ENCODE data around the gene IFI44L.

Gene IFI44L

DNA sequence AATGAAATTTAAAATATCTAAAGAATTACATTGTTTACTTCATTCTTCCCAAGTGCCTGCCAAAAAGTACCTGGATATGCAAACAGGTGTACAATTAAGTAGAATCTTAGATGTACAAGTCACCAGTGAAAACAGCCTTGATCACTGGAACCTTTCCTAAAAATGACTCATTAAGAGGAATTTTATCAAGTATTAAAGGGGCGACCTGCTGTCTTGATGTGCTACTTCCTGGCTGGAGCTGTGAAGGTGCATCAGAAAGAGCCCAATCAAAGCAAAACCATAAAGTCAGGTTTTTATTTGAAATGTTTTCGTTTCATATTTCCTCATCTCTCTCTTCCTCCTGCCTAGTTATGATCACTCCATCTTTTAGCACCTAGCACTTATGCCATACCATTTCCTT is 62.8 kb downstream of the IFI44L start:
- Histone ChIP-seq H3K27ac (ENCODE audit: low read depth, low read length) (no peak overlapping the region), H3K9me3 (ENCODE audit: insufficient read depth, low read length) (no peaks in the 10 kb centered on the region), H3K27me3 (ENCODE audit: low read length) (0 out of 2 replicates have a peak, but pooled peaks cover 3% of the 10 kb centered on the region), H3K9me2 (replicated peaks; ENCODE audit: insufficient read depth, low read length) (no peaks in the 10 kb centered on the region), H2AFZ (ENCODE audit: low read depth, low read length, severe bottlenecking) (no peak overlapping the region), H3K4me2 (ENCODE audit: low read depth, low read length, poor library complexity, severe bottlenecking) (no peak overlapping the region), H3K4me3 (ENCODE audit: insufficient read depth, low read length, poor library complexity, severe bottlenecking) (no peak overlapping the region), H3K9ac (ENCODE audit: low read length) (no peak overlapping the region), H4K20me1 (ENCODE audit: low read depth, low read length) (no peaks in the 10 kb centered on the region), H3K36me3 (ENCODE audit: low read length) (no peaks in the 10 kb centered on the region), H3K79me2 (ENCODE audit: insufficient read depth, low read length) (no peaks in the 10 kb centered on the region), H3F3A (ENCODE audit: insufficient read depth) (no peaks in the 10 kb centered on the region)
- TF ChIP-seq, protein P1, sequence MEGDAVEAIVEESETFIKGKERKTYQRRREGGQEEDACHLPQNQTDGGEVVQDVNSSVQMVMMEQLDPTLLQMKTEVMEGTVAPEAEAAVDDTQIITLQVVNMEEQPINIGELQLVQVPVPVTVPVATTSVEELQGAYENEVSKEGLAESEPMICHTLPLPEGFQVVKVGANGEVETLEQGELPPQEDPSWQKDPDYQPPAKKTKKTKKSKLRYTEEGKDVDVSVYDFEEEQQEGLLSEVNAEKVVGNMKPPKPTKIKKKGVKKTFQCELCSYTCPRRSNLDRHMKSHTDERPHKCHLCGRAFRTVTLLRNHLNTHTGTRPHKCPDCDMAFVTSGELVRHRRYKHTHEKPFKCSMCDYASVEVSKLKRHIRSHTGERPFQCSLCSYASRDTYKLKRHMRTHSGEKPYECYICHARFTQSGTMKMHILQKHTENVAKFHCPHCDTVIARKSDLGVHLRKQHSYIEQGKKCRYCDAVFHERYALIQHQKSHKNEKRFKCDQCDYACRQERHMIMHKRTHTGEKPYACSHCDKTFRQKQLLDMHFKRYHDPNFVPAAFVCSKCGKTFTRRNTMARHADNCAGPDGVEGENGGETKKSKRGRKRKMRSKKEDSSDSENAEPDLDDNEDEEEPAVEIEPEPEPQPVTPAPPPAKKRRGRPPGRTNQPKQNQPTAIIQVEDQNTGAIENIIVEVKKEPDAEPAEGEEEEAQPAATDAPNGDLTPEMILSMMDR (IDR thresholded peaks at IDR 0.05; ENCODE audit: insufficient read depth, low read length, poor library complexity, severe bottlenecking): no peak
- TF ChIP-seq EZH2phosphoT487 (conservative IDR thresholded peaks at IDR 0.05; ENCODE audit: low read length): no peak

DNA sequence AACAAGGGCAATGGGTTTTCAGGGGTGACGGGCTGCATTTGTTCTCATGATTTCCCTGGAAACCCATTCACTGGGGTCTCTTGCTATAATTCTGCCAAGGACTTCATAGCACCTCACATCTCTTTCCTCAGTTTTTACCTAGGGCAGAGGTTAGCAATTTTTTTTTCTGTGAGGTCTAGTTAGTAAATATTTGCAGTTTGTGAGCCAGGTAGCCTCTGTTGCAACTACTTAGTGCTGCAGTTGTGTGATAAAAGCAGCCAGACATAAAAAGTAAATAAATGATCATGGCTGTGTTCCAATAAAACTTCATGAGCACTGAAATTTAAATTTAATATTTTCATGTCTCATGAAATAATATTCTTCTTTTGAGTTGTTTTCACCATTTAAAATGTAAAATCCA is 67.1 kb downstream of the IFI44L start:
- Histone ChIP-seq H3K27ac (ENCODE audit: low read depth, low read length) (no peak overlapping the region), H2AFZ (ENCODE audit: low read depth, low read length, severe bottlenecking) (no peak overlapping the region), H3K4me2 (ENCODE audit: low read depth, low read length, poor library complexity, severe bottlenecking) (no peak overlapping the region), H3K4me3 (ENCODE audit: insufficient read depth, low read length, poor library complexity, severe bottlenecking) (no peak overlapping the region), H3K9me2 (replicated peaks; ENCODE audit: insufficient read depth, low read length) (no peaks in the 10 kb centered on the region), H3F3A (ENCODE audit: insufficient read depth) (no peaks in the 10 kb centered on the region), H3K36me3 (ENCODE audit: low read length) (no peaks in the 10 kb centered on the region), H3K9ac (ENCODE audit: low read length) (no peak overlapping the region), H3K79me2 (ENCODE audit: insufficient read depth, low read length) (no peaks in the 10 kb centered on the region), H3K27me3 (ENCODE audit: low read length) (0 out of 2 replicates have a peak, but pooled peaks cover 3% of the 10 kb centered on the region), H3K9me3 (ENCODE audit: insufficient read depth, low read length) (no peaks in the 10 kb centered on the region), H4K20me1 (ENCODE audit: low read depth, low read length) (no peaks in the 10 kb centered on the region)
- no peak for TF ChIP-seq EZH2phosphoT487 (conservative IDR thresholded peaks at IDR 0.05; ENCODE audit: low read length)
- TF ChIP-seq, protein P1 (IDR thresholded peaks at IDR 0.05; ENCODE audit: insufficient read depth, low read length, poor library complexity, severe bottlenecking): no peak

DNA sequence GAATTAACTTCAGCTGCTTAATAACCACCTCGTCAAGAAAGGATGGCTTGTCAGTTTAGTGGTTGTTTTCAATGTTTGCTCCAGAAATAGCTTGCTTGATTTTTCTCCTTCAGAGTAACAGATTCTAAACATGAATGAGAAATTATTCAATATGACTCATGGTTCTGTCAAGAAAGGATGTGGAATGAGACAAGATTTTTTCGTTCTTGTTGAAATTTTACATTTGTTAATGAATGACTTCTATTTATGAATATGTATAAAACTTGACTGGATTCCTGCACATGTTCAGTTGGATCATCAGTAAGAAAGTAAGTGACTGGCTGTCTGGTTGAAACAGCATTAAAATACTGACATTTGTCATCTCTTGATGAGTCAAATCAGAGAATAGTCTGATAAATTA is 67.7 kb downstream of the IFI44L start:
- Histone ChIP-seq H3K36me3 (ENCODE audit: low read length) (no peaks in the 10 kb centered on the region), H4K20me1 (ENCODE audit: low read depth, low read length) (no peaks in the 10 kb centered on the region), H2AFZ (ENCODE audit: low read depth, low read length, severe bottlenecking) (no peak overlapping the region), H3K27me3 (ENCODE audit: low read length) (0 out of 2 replicates have a peak, but pooled peaks cover 3% of the 10 kb centered on the region), H3K9me2 (replicated peaks; ENCODE audit: insufficient read depth, low read length) (no peaks in the 10 kb centered on the region), H3F3A (ENCODE audit: insufficient read depth) (no peaks in the 10 kb centered on the region), H3K4me3 (ENCODE audit: insufficient read depth, low read length, poor library complexity, severe bottlenecking) (no peak overlapping the region), H3K27ac (ENCODE audit: low read depth, low read length) (no peak overlapping the region), H3K9ac (ENCODE audit: low read length) (no peak overlapping the region), H3K4me2 (ENCODE audit: low read depth, low read length, poor library complexity, severe bottlenecking) (no peak overlapping the region), H3K9me3 (ENCODE audit: insufficient read depth, low read length) (no peaks in the 10 kb centered on the region), H3K79me2 (ENCODE audit: insufficient read depth, low read length) (no peaks in the 10 kb centered on the region)
- TF ChIP-seq, protein P1 (IDR thresholded peaks at IDR 0.05; ENCODE audit: insufficient read depth, low read length, poor library complexity, severe bottlenecking): no peak
- no peak for TF ChIP-seq EZH2phosphoT487 (conservative IDR thresholded peaks at IDR 0.05; ENCODE audit: low read length)

All from SU-DHL-6 (cell line).